Spleen (tissue), 11 donors: ENCODE data around the gene NUDT16L1. TPM values are rescaled to one million over a fixed set of nuclear protein-coding genes. Genes with fewer than 3 reads are reported as not detected.
A peak's percentile ranks its signal among the peaks of the same experiment; 100 is the strongest.

Experiments
- DNase-seq: peaks from one replicate; pipeline ENCODE4 v3.0.0-alpha.2; 2020
- H3K27ac ChIP-seq, 8 donors: fragments of 200-600 bp; sonication (generic) in 7 of 8; 1 replicate in 4 of 8; 2 replicates in 4 of 8; pipeline versions ENCODE4 v1.5.0 to v1.8.0; 2016 to 2021; ENCODE audit warnings: inconsistent platforms in 4 of 8, mild to moderate bottlenecking in 4 of 8, moderate library complexity in 1 of 8
- H3K27me3 ChIP-seq, 7 donors: fragments of 200-600 bp; sonication (generic) in 6 of 7; replicated peaks in 1 of 7; 1 replicate in 4 of 7; 2 replicates in 3 of 7; pipeline versions ENCODE4 v1.5.0 to v1.8.0; 2016 to 2021; ENCODE audit warnings: inconsistent platforms in 3 of 7, mild to moderate bottlenecking in 1 of 7
- H3K36me3 ChIP-seq, 6 donors: fragments of 200-600 bp; sonication (generic) in 5 of 6; 1 replicate in 4 of 6; 2 replicates in 2 of 6; pipeline versions ENCODE4 v1.5.0 to v1.8.0; 2016 to 2021; ENCODE audit warnings: inconsistent platforms in 2 of 6
- H3K4me1 ChIP-seq, 6 donors: fragments of 200-600 bp; sonication (generic) in 5 of 6; 1 replicate in 3 of 6; 2 replicates in 3 of 6; pipeline versions ENCODE4 v1.5.0 to v1.8.0; 2016 to 2021; ENCODE audit warnings: inconsistent platforms in 3 of 6
- H3K4me3 ChIP-seq, 8 donors: fragments of 200-600 bp; sonication (generic) in 7 of 8; 1 replicate in 4 of 8; 2 replicates in 4 of 8; pipeline versions ENCODE4 v1.5.0 to v1.8.0; 2016 to 2021; ENCODE audit warnings: inconsistent platforms in 4 of 8, mild to moderate bottlenecking in 4 of 8, moderate library complexity in 2 of 8
- H3K9me3 ChIP-seq, 8 donors: fragments of 200-600 bp; sonication (generic) in 7 of 8; 1 replicate in 4 of 8; 2 replicates in 4 of 8; pipeline versions ENCODE4 v1.5.0 to v1.8.0; 2016 to 2021; ENCODE audit warnings: inconsistent platforms in 4 of 8
- CTCF ChIP-seq, 11 experiments: fragments of 200-600 bp in 7 of 11; fragments of 450-650 bp in 4 of 11; sonication (generic) in 4 of 11; IDR thresholded peaks in 8 of 11; conservative IDR thresholded peaks in 3 of 11; 1 replicate in 7 of 11; 2 replicates in 4 of 11; pipeline versions ENCODE4 v1.4.0 to v1.8.0; 2016 to 2021; ENCODE audit warnings: antibody characterized with exemption in 11 of 11, inconsistent platforms in 4 of 11, mild to moderate bottlenecking in 1 of 11
- POLR2A ChIP-seq, 3 donors: fragments of 450-650 bp; IDR thresholded peaks; one replicate each; pipeline ENCODE4 v1.5.1; 2017; ENCODE audit warnings: antibody characterized with exemption in 3 of 3, mild to moderate bottlenecking in 1 of 3
- POLR2AphosphoS5 ChIP-seq, 3 donors: sonication (generic); formaldehyde crosslinking; IDR thresholded peaks; one replicate each; pipeline ENCODE4 v1.5.1; 2017; ENCODE audit warnings: antibody characterized with exemption in 3 of 3
- WGBS, 5 donors: extraction: QIAGEN DNeasy Blood & Tissue Kit in 3 of 5; methylation state at CpG; one replicate each; pipeline versions ENCODE4 v1.1.5 to v1.1.7; 2013 to 2018; 5-methylcytosine and 5-hydroxymethylcytosine counted together
- intact Hi-C: fragments of 100-400 bp; cut with DNase I; formaldehyde crosslinking; loops from one replicate; pipeline ENCODE4 v1.15.0; 2023; ENCODE audit warnings: low total_unique reads
- polyA plus RNA-seq, 3 donors: library from polyadenylated mRNA; stranded (reverse); fragments of 200-250 nt; gene quantifications; one replicate each; pipeline ENCODE4 v1.2.1, GENCODE V29; 2013
- total RNA-seq, 7 donors: library from RNA; depleted of rRNA in 3 of 7; stranded (reverse); fragments of >200 nt in 3 of 7; fragmentation: NEBNext Ultra II Directional in 4 of 7; extraction: Animal tissue kit (Norgen Biotek cat#: 25700) in 4 of 7; gene quantifications; one replicate each; pipeline versions ENCODE4 v1.1.0 to v1.2.1, GENCODE V29; 2016 to 2021
- donor health status: healthy with polysubstance abuse.
- donor health status: DM: no; HTN: no; CAD: no; lungs with moderate emphysema.
- donor health status: DM: no; HTN: no; CAD: no.
- donor health status: Bipolar disorder and iron deficiency.
- donor health status: healthy.
- donor health status: DM: no; HTN: no; CAD: no.
- donor health status: DM: yes; HTN: yes; CAD: no.

The NUDT16L1 gene
- total and polyA plus RNA-seq, 10 donors = 26.2 to 47.2 (median 29.4) TPM

- Histone ChIP-seq H3K9me3 (no peaks in the 10 kb centered on the region), H3K27me3 (no peaks in the 10 kb centered on the region), H3K36me3 (peaks cover 0 to 67% (median 60%) of the 10 kb centered on the region in 6 donors), H3K27ac (peak overlapping the region in 1 of 8 donors; percentile 97), H3K4me3 (no peak overlapping the region), H3K4me1 (peaks cover 14 to 43% (median 38%) of the 10 kb centered on the region in 6 donors)
- TF ChIP-seq POLR2AphosphoS5 (IDR thresholded peaks at IDR 0.05) = no peak
- no peak for TF ChIP-seq CTCF (IDR thresholded peaks at IDR 0.05 in 8 of 11, conservative IDR thresholded peaks at IDR 0.05 in 3 of 11)
- TF ChIP-seq POLR2A (IDR thresholded peaks at IDR 0.05) = no peak
- WGBS, 5 donors = 62 to 90% (median 82%) methylated on average over 14 to 19 of the region's 19 CpGs
- intact Hi-C loops = no loop called here
- DNase-seq = no peak
Observed at GRCh38 chr16:4696172-4696904, 3.0 kb downstream of the NUDT16L1 start.

GRCh38 chr16:4696905-4697847 lies 3.8 kb downstream of the NUDT16L1 start:
- Histone ChIP-seq H3K4me3 (no peak overlapping the region), H3K36me3 (peaks cover 0 to 76% (median 68%) of the 10 kb centered on the region in 6 donors), H3K9me3 (no peaks in the 10 kb centered on the region), H3K27me3 (no peaks in the 10 kb centered on the region), H3K27ac (no peak overlapping the region), H3K4me1 (peaks cover 13 to 35% (median 29%) of the 10 kb centered on the region in 6 donors)
- DNase-seq = no peak
- TF ChIP-seq POLR2AphosphoS5 (IDR thresholded peaks at IDR 0.05) (peak in 2 of 3 donors; percentile 13 to 54), POLR2A (IDR thresholded peaks at IDR 0.05) (no peak)
- intact Hi-C loops = no loop called here
- WGBS, 5 donors = 75 to 86% (median 82%) methylated on average over 15 to 33 of the region's 33 CpGs

GRCh38 chr16:4697848-4698291 lies 4.5 kb downstream of the NUDT16L1 start:
- no peaks in the 10 kb centered on the region for H3K9me3 ChIP-seq
- peaks cover 6 to 28% (median 22%) of the 10 kb centered on the region in 6 donors for H3K4me1 ChIP-seq
- no peak for DNase-seq
- intact Hi-C loops = no loop called here
- H3K27me3 ChIP-seq = no peaks in the 10 kb centered on the region
- peak in 1 of 3 donors; percentile 1 for TF ChIP-seq POLR2AphosphoS5 (IDR thresholded peaks at IDR 0.05)
- no peak for TF ChIP-seq CTCF (IDR thresholded peaks at IDR 0.05 in 8 of 11, conservative IDR thresholded peaks at IDR 0.05 in 3 of 11)
- no peak overlapping the region for H3K27ac ChIP-seq
- no peak overlapping the region for H3K4me3 ChIP-seq
- peaks cover 0 to 83% (median 69%) of the 10 kb centered on the region in 6 donors for H3K36me3 ChIP-seq
- WGBS, 5 donors = 73 to 90% (median 81%) methylated on average over 3 to 9 of the region's 9 CpGs

DNA sequence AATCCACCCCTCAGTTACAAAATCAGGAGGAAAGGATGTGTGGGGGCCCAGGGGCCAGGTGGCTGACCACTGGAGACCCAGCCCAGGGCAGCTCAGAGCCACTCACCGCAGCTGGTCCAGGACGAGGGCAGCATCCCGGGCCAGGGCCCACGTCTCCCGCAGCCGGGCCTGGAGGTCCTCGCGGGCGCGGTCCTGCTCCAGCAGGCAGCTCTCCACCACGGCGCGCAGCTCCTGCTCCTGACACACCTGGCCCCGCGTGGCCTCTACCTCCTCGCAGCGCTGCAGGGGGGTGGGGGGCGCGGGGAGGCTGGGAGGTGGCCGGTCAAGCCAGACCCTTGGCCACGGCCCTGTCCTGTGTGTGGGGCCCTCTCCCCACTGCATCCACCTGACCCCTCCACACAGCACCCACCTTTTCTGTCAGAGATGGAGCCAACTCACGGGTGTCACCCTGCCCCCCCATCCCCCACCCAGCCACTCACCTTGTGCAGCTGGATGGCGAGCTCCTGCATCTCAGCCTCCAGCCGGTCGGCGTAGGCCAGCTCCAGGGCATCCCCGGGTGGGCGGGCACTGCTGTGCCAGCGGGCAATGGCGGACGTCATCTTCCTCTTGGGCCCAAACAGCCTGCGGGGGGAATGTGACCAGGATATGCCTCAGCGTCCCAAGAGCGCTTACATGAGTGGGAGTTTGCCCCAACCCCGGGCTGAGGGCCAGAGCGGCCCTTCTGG lies 5.1 kb downstream of the NUDT16L1 start:
- Histone ChIP-seq H3K36me3 (peaks cover 0 to 87% (median 69%) of the 10 kb centered on the region in 6 donors), H3K4me3 (no peak overlapping the region), H3K27me3 (no peaks in the 10 kb centered on the region), H3K27ac (no peak overlapping the region), H3K9me3 (no peaks in the 10 kb centered on the region), H3K4me1 (peaks cover 4 to 24% (median 20%) of the 10 kb centered on the region in 6 donors)
- WGBS, 5 donors = 90 to 95% (median 93%) methylated on average over 20 to 36 of the region's 36 CpGs
- peak; percentile 73 for DNase-seq
- intact Hi-C loops = no loop called here
- TF ChIP-seq POLR2A (IDR thresholded peaks at IDR 0.05) (no peak), POLR2AphosphoS5 (IDR thresholded peaks at IDR 0.05) (peak in 2 of 3 donors; percentile 19 to 60)
